Stimulated activated naive CD4-positive, alpha-beta T cell treated with Interleukin-2 at 50 U/mL for 16 hours (primary cell): Measurements from ENCODE around the gene PILRB.

ENCODE experiments used
- DNase-seq: peaks from one replicate; lab custom pipeline; 2025; lab: John Stamatoyannopoulos, UW

PILRB gene

DNA sequence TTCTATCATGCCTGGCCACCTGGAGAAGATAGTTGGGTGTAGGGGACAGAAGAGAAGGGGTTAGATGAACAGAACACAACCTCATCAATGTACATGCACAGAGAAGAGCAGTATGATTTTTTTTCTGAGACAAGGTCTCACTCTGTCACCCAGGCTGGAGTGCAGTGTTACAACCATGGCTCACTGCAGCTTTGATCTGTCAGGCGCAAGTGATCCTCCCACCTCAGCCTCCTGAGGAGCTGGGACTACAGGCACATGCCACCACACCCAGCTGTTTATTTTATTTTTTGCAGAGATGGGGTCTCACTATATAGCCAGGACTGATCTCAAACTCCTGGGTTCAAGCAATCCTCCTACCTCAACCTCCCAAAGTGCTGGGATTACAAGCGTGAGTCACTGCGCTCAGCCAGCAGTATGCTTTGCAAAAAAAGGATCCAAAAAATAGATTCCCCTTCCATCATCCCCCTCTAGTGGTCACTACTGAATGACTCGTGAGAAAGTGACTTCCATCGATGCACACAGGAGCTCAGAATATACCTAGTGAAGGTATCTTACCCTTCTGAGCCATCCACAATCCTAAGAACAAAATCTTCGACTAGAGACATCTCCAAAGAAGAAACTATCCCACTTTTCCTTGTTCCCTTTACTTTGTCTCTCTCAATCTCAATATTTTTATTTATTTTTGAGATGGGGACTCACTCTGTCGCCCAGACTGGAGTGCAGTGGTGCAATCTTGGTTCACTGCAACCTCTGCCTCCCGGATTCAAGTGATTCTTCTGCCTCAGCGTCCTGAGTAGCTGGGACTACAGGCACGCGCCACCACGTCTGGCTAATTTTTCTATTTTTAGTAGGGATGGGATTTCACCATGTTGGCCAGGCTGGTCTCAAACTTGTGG lies 49.6 kb downstream of the PILRB start:
- DNase-seq, result peak; percentile 8

DNA sequence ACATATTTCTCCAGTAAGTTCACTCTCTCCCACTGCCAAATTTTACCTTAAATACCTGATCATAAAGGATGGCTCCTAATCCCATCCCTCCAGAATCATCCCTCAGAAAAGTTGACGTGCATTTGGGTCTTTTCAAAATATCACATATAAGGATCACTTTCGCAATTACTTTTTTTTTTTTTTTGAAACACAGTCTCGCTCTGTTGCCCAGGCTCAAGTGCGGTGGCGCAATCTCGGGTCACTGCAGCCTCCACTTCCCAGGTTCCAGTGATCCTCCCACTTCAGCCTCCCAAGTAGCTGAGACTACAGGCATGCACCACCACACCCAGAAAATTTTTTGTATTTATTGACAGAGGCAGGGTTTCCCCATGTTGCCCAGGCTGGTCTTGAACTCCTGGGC lies 53.2 kb downstream of the PILRB start:
- no peak for DNase-seq

DNA sequence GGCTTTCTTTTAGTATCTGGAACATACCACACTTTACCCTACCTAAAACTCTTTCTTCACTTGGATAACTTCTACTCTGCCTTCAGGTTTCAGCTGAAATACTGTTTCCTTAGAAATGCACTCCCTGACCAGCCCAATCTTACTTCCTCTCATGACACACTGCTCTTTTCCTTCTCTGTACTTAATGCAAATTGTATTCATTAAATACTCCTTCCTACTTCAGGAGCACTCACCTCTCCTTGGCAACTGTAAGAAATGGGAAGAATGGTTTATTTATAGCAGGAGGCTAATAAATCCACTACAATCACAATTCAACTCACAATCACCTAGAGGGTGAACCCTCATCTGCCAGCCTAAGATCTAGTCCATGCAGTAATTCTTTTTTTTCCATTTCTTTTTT lies 55.4 kb downstream of the PILRB start:
- no peak for DNase-seq

DNA sequence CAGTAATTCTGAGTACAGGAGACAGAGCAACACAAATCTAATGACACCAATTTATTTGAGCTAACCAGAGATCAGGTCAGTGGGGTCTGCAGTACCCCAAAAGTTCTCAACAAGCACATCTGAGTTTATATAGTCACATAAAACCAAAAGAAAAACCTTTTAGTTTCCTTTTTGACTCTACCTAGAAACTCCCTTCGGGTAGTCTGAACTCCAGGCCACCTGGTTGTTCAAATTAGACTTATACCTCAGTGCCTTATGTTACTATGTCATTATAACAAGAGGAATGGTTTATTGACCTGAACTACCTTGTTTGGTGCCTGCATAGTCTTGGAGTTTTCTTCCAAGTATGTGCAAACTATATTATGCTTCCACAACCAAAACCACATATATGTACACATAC lies 56.0 kb downstream of the PILRB start:
- DNase-seq, result no peak

DNA sequence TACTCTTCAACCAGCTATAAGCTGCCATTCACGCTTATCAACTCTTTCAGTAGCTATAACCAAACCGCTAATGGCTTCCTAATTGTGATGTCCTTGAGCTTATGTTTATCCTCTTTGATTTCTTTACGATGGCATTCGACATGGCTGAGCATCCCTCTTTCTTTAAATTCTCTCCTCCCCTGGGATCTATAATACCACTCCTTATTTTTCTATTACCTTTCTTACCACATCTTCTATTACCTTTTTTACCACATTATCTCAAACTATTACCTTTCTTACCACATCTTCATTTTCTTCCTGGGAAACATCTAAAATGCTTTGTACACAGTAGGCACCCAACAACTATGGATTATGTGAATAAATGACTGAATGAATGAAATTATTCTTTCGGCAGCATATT lies 57.5 kb downstream of the PILRB start:
- DNase-seq, result no peak
